Measurements from ENCODE around the gene ERLEC1. TPM values are rescaled to one million over a fixed set of nuclear protein-coding genes. Genes with fewer than 3 reads are reported as not detected.

The ERLEC1 gene
- total RNA-seq, 1 donor from 2014 or later: 54.2 TPM

- Histone ChIP-seq H3K27me3 (ENCODE audit: insufficient read depth, low read length) (no peaks in the 10 kb centered on the region), H3K27ac (ENCODE audit: low read depth, low read length) (no peak overlapping the region), H3K9ac (ENCODE audit: low read length) (no peak overlapping the region), H2AFZ (ENCODE audit: low read depth, low read length) (no peak overlapping the region), H3K79me2 (ENCODE audit: insufficient read depth, low read length) (no peaks in the 10 kb centered on the region), H3K4me1 (ENCODE audit: insufficient read depth, low read length) (no peaks in the 10 kb centered on the region), H3K9me3 (ENCODE audit: insufficient read depth, low read depth, low read length) (no peaks in the 10 kb centered on the region), H3K4me2 (ENCODE audit: low read length) (no peak overlapping the region), H4K20me1 (ENCODE audit: insufficient read depth, low read length) (no peaks in the 10 kb centered on the region), H3K4me3 (ENCODE audit: insufficient read depth, low read depth, low read length) (no peak overlapping the region), H3K36me3 (ENCODE audit: insufficient read depth, low read length) (peaks cover 4% of the 10 kb centered on the region)
- H3K9me3 Mint-ChIP-seq (ENCODE audit: unreplicated experiment): no peaks in the 10 kb centered on the region
- FAIRE-seq: no peak
- peaks cover 4% of the 10 kb centered on the region for H3K36me3 Mint-ChIP-seq (ENCODE audit: low read depth, unreplicated experiment)
- no peak overlapping the region for H3K27ac Mint-ChIP-seq (ENCODE audit: unreplicated experiment)
- H3K27me3 Mint-ChIP-seq (ENCODE audit: low read depth, unreplicated experiment): no peaks in the 10 kb centered on the region
- peak; percentile 53 for DNase-seq (ENCODE audit: low read depth)
- H3K4me3 Mint-ChIP-seq (ENCODE audit: unreplicated experiment): no peak overlapping the region
- TF ChIP-seq CTCF (IDR thresholded peaks at IDR 0.05; ENCODE audit: insufficient read depth, low read depth, low read length) (no peak), EZH2 (IDR thresholded peaks at IDR 0.05; ENCODE audit: insufficient read depth, low read length) (no peak)
- H3K4me1 Mint-ChIP-seq (ENCODE audit: low read depth, unreplicated experiment): peaks cover 6% of the 10 kb centered on the region
These were observed 40.7 kb downstream of the ERLEC1 start for GRCh38 chr2:53827398-53828175.

- Mint-ChIP-seq H3K27ac (ENCODE audit: unreplicated experiment) (no peak overlapping the region), H3K4me3 (ENCODE audit: unreplicated experiment) (no peak overlapping the region), H3K9me3 (ENCODE audit: unreplicated experiment) (no peaks in the 10 kb centered on the region), H3K36me3 (ENCODE audit: low read depth, unreplicated experiment) (peaks cover 4% of the 10 kb centered on the region), H3K4me1 (ENCODE audit: low read depth, unreplicated experiment) (peaks cover 6% of the 10 kb centered on the region), H3K27me3 (ENCODE audit: low read depth, unreplicated experiment) (no peaks in the 10 kb centered on the region)
- Histone ChIP-seq H3K27me3 (ENCODE audit: insufficient read depth, low read length) (no peaks in the 10 kb centered on the region), H4K20me1 (ENCODE audit: insufficient read depth, low read length) (no peaks in the 10 kb centered on the region), H3K9me3 (ENCODE audit: insufficient read depth, low read depth, low read length) (no peaks in the 10 kb centered on the region), H3K4me3 (ENCODE audit: insufficient read depth, low read depth, low read length) (no peak overlapping the region), H3K4me2 (ENCODE audit: low read length) (no peak overlapping the region), H3K4me1 (ENCODE audit: insufficient read depth, low read length) (no peaks in the 10 kb centered on the region), H3K27ac (ENCODE audit: low read depth, low read length) (no peak overlapping the region), H2AFZ (ENCODE audit: low read depth, low read length) (no peak overlapping the region), H3K9ac (ENCODE audit: low read length) (no peak overlapping the region), H3K36me3 (ENCODE audit: insufficient read depth, low read length) (no peaks in the 10 kb centered on the region), H3K79me2 (ENCODE audit: insufficient read depth, low read length) (no peaks in the 10 kb centered on the region)
- TF ChIP-seq CTCF (IDR thresholded peaks at IDR 0.05; ENCODE audit: insufficient read depth, low read depth, low read length): no peak
- TF ChIP-seq EZH2 (IDR thresholded peaks at IDR 0.05; ENCODE audit: insufficient read depth, low read length): no peak
- no peak for DNase-seq (ENCODE audit: low read depth)
- FAIRE-seq: no peak
These were observed 41.5 kb downstream of the ERLEC1 start for GRCh38 chr2:53828331-53828730.

Measured in astrocyte (in vitro differentiated cells and primary cell).